GM04504 (cell line): ENCODE measurements around the gene ZNF74.
"Not testable (repeated sequence)": the region's sequence is repeated elsewhere in the genome, so short reads cannot be mapped to it uniquely, and the experiment has no call there.

Experiments used
- DNase-seq: peaks from one replicate; pipeline ENCODE4 v3.0.0-alpha.2; 2012; ENCODE audit warnings: low read depth

The ZNF74 gene

GRCh38 chr22:20446383-20446970, 52.5 kb downstream of the ZNF74 start:
- no peak for DNase-seq

GRCh38 chr22:20448630-20449029, 54.7 kb downstream of the ZNF74 start:
- no peak for DNase-seq

- no peak for DNase-seq
Observed at GRCh38 chr22:20449819-20450550, 56.0 kb downstream of the ZNF74 start.

DNA sequence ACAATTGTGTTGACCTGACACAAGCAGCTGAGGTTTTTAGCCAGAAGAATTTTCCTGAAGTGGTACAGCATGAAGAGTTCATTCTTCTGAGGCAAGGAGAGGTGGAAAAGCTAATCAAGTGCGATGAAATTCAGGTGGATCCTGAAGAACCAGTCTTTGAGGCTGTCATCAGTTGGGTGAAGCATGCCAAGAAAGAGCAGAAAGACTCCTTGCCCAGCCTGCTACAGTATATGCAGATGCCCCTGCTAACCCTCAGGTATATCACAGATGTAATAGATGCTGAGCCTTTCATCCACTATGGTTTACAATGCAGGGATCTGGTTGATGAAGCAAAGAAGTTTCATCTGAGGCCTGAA, 56.6 kb downstream of the ZNF74 start:
- DNase-seq = no peak

- DNase-seq = not testable (repeated sequence)
Observed at GRCh38 chr22:20451129-20451778, 57.3 kb downstream of the ZNF74 start.

DNA sequence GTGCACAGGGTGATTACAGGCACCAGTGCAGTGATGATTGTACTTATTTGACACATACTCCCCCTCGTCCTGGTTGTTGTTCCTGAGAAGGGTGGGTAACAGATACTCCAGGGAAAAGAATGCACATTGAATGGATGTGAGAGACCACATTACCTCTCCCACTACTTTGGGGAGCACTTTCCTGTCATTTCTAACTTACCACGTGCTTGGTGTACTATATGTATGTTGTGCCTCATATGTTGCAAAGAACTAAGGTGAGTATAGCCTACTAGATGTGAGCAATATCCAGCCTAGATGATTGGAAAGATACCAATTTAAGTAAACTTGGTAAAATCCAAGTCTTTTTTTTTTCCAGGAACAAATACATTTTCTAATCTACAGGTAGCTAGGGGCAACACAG, 58.0 kb downstream of the ZNF74 start:
- no peak for DNase-seq

DNA sequence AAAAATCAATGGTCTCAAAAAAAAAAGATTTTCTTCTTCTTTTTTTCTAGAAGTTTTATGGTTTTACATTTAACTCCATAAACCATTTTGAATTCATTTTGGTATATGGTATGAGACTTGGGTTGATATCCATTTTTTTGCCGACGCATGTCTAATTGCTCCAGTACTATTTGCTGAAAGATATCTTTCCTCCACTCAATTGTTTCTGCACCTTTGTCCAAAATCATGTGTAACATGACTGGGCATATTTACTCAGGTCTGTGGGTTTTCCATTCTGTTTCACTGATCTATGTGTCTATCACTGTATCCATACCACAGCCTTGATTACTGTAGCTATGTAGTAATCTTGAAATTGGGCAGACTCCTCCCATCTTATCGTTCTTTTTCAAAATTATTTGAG, 59.3 kb downstream of the ZNF74 start:
- no peak for DNase-seq

GRCh38 chr22:20455709-20456063, 61.7 kb downstream of the ZNF74 start:
- DNase-seq = no peak

GRCh38 chr22:20456064-20456721, 62.2 kb downstream of the ZNF74 start:
- DNase-seq = peak; percentile 58

GRCh38 chr22:20456722-20457076, 62.7 kb downstream of the ZNF74 start:
- DNase-seq = no peak

GRCh38 chr22:20457506-20458240, 63.7 kb downstream of the ZNF74 start:
- no peak for DNase-seq
